ENCODE results near the gene ADAM15. TPM values are rescaled to one million over a fixed set of nuclear protein-coding genes. Genes with fewer than 3 reads are reported as not detected.

Gene ADAM15
- total RNA-seq, 1 donor from 2014 or later: 15.7 TPM

DNA sequence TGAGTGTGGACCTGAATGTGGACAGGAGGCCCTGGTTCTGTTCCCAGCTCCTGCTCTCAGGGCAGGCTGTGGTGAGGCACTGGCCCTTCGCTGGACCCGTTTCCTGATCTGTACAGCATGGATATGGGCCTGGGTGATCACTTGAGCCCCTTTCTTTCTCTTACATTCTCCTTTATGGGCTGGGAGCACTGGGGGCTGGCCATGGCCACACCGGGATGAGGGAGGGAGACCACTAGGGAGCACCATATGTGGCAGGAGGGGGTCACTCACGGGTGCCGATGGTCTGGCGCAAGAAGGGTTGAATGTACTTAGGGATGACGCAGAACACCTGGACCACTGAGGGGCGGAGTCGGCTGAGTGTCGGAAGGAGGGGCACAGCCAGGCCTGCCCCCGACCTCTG lies 20.2 kb upstream of the ADAM15 start:
- Histone ChIP-seq H4K20me1 (ENCODE audit: low read depth) (no peaks in the 10 kb centered on the region), H3K9ac (no peak overlapping the region), H3K4me3 (no peak overlapping the region), H3K9me3 (ENCODE audit: low read depth) (no peaks in the 10 kb centered on the region), H3K79me2 (ENCODE audit: low read depth) (no peaks in the 10 kb centered on the region), H2AFZ (replicated peaks) (no peak overlapping the region), H3K4me1 (no peaks in the 10 kb centered on the region), H3K4me2 (no peak overlapping the region), H3K27ac (no peak overlapping the region), H3F3A (ENCODE audit: low read depth) (no peaks in the 10 kb centered on the region), H3K36me3 (no peaks in the 10 kb centered on the region), H3K27me3 (no peaks in the 10 kb centered on the region)
- no peak overlapping the region for H3K4me3 Mint-ChIP-seq
- TF ChIP-seq CTCF (IDR thresholded peaks at IDR 0.05) (no peak), EZH2 (IDR thresholded peaks at IDR 0.05) (no peak), EZH2phosphoT487 (IDR thresholded peaks at IDR 0.05) (no peak)
- peaks cover 6% of the 10 kb centered on the region for H3K27me3 Mint-ChIP-seq (ENCODE audit: insufficient read depth, low read depth)
- H3K9me3 Mint-ChIP-seq: no peaks in the 10 kb centered on the region
- H3K27ac Mint-ChIP-seq: no peak overlapping the region
- no peaks in the 10 kb centered on the region for H3K36me3 Mint-ChIP-seq
- no peak for DNase-seq (ENCODE audit: low spot score)
- peaks cover 5% of the 10 kb centered on the region for H3K4me1 Mint-ChIP-seq

- H3K4me1 ChIP-seq: peaks cover 12% of the 10 kb centered on the region
- no peak overlapping the region for H2AFZ ChIP-seq (replicated peaks)
- TF ChIP-seq EZH2 (IDR thresholded peaks at IDR 0.05) (no peak), CTCF (IDR thresholded peaks at IDR 0.05) (no peak), EZH2phosphoT487 (IDR thresholded peaks at IDR 0.05) (no peak)
- no peaks in the 10 kb centered on the region for H3K79me2 ChIP-seq (ENCODE audit: low read depth)
- no peak for DNase-seq (ENCODE audit: low spot score)
- no peak overlapping the region for H3K27ac ChIP-seq
- H3K4me3 ChIP-seq: no peak overlapping the region
- H3K36me3 Mint-ChIP-seq: no peaks in the 10 kb centered on the region
- H3K4me3 Mint-ChIP-seq: no peak overlapping the region
- peaks cover 15% of the 10 kb centered on the region for H3K4me1 Mint-ChIP-seq
- H3K27me3 Mint-ChIP-seq (ENCODE audit: insufficient read depth, low read depth): peaks cover 9% of the 10 kb centered on the region
- H3K4me2 ChIP-seq: no peak overlapping the region
- no peak overlapping the region for H3K9ac ChIP-seq
- no peaks in the 10 kb centered on the region for H4K20me1 ChIP-seq (ENCODE audit: low read depth)
- H3K36me3 ChIP-seq: no peaks in the 10 kb centered on the region
- no peak overlapping the region for H3K27ac Mint-ChIP-seq
- H3F3A ChIP-seq (ENCODE audit: low read depth): no peaks in the 10 kb centered on the region
- H3K9me3 Mint-ChIP-seq: no peaks in the 10 kb centered on the region
- H3K27me3 ChIP-seq: no peaks in the 10 kb centered on the region
- no peaks in the 10 kb centered on the region for H3K9me3 ChIP-seq (ENCODE audit: low read depth)
Observed at GRCh38 chr1:155032886-155033285, 18.2 kb upstream of the ADAM15 start.

DNA sequence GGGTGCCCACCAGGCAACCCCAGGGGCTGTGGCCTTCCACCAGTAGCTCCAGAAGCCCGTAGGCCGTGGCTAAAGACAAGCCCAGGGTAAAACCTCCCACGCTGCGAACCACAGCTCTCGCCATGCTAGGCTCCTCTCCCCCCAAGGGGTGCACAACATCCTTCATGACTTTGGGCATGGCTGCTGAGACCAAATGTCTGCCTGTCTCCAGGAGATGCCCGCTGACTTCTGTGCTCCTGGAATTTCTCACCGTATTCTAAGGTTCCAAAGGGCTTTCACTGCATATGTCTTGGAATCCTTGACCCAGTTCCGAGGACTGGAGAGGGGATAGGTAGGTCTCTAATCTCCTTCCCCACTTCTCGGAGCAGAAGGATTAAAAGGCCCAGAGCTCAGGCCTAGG lies 17.6 kb upstream of the ADAM15 start, which contains the start of the genes DCST1 and DCST2:
Gene DCST1, plus strand, starts transcription at position 301 of the 400 bp plus-strand sequence. CDS start 213 bp downstream, outside the sequence.
Gene DCST2, minus strand, starts transcription at position 258 of the 400 bp plus-strand sequence. Its CDS starts 80 bp downstream, at position 178.
- Mint-ChIP-seq H3K27me3 (ENCODE audit: insufficient read depth, low read depth) (peaks cover 9% of the 10 kb centered on the region), H3K27ac (peak within 1 kb of the TSS; percentile 80), H3K36me3 (no peaks in the 10 kb centered on the region), H3K9me3 (no peaks in the 10 kb centered on the region), H3K4me3 (no peak within 1 kb of the TSS), H3K4me1 (peaks cover 16% of the 10 kb centered on the region)
- H3K36me3 ChIP-seq: no peaks in the 10 kb centered on the region
- no peaks in the 10 kb centered on the region for H4K20me1 ChIP-seq (ENCODE audit: low read depth)
- H3F3A ChIP-seq (ENCODE audit: low read depth): no peaks in the 10 kb centered on the region
- H3K9ac ChIP-seq: no peak within 1 kb of the TSS
- no peaks in the 10 kb centered on the region for H3K9me3 ChIP-seq (ENCODE audit: low read depth)
- TF ChIP-seq EZH2 (IDR thresholded peaks at IDR 0.05) (no peak), EZH2phosphoT487 (IDR thresholded peaks at IDR 0.05) (no peak), CTCF (IDR thresholded peaks at IDR 0.05) (no peak)
- no peak within 1 kb of the TSS for H3K27ac ChIP-seq
- no peak within 1 kb of the TSS for H3K4me2 ChIP-seq
- no peaks in the 10 kb centered on the region for H3K27me3 ChIP-seq
- no peak within 1 kb of the TSS for H2AFZ ChIP-seq (replicated peaks)
- H3K79me2 ChIP-seq (ENCODE audit: low read depth): no peaks in the 10 kb centered on the region
- H3K4me1 ChIP-seq: peaks cover 12% of the 10 kb centered on the region
- no peak within 1 kb of the TSS for H3K4me3 ChIP-seq
- DNase-seq (ENCODE audit: low spot score): no peak

Measured in neural progenitor cell (in vitro differentiated cells).